Panc1 (cell line): Measurements from ENCODE around the gene ST3GAL6. TPM values are rescaled to one million over a fixed set of nuclear protein-coding genes. Genes with fewer than 3 reads are reported as not detected.

ENCODE experiments used
- ATAC-seq: fragments of 200-7000 bp; cut with Tn5 transposase; 2 replicates; pipeline ENCODE4 v1.9.1; 2020; ENCODE audit warnings: mild to moderate bottlenecking, moderate library complexity
- BruUV-seq: library from RNA; stranded (reverse); fragments of 400-500 nt; replicated peaks from 2 replicates; lab custom pipeline; 2021; lab: Mats Ljungman, UMichigan
- CTCF ChIA-PET: fragments of 300-600 bp; sonication (Branson Sonifier 250); formaldehyde crosslinking; loops from one replicate; lab custom pipeline; 2022; ENCODE audit warnings: antibody characterized with exemption; lab: Charles Lee
- POLR2A ChIA-PET: fragments of 300-600 bp; sonication (Branson Sonifier 250); formaldehyde crosslinking; loops from one replicate; lab custom pipeline; 2022; ENCODE audit warnings: antibody characterized with exemption; lab: Charles Lee
- DNase-seq: peaks from one replicate; pipeline ENCODE4 v3.0.0-alpha.2; 2010; ENCODE audit warnings: low read depth, low spot score
- H3K27ac ChIP-seq: 2 replicates; pipeline ENCODE4 v1.5.1; 2011; ENCODE audit warnings: mild to moderate bottlenecking, low read length, inconsistent platforms
- H3K27me3 ChIP-seq: fragments of 200-500 bp; sonication (Bioruptor generic); 2 replicates; pipeline ENCODE4 v1.6.0; 2014; ENCODE audit warnings: low read length, inconsistent platforms; ENCODE audit not compliant: control insufficient read depth, insufficient read depth
- H3K36me3 ChIP-seq: fragments of 200-500 bp; sonication (Bioruptor generic); 2 replicates; pipeline ENCODE4 v1.5.1; 2014; ENCODE audit warnings: inconsistent platforms, mild to moderate bottlenecking, low read length, moderate library complexity; ENCODE audit not compliant: control insufficient read depth, insufficient read depth
- H3K4me1 ChIP-seq: 2 replicates; pipeline ENCODE4 v1.5.1; 2011; ENCODE audit warnings: inconsistent platforms, mild to moderate bottlenecking, low read length, moderate library complexity; ENCODE audit not compliant: control insufficient read depth, insufficient read depth
- H3K4me3 ChIP-seq, 2 experiments: 2 replicates each; pipeline ENCODE4 v1.5.1; 2011 to 2012; ENCODE audit warnings: low read depth in 2 of 2, low read length in 2 of 2, mild to moderate bottlenecking in 2 of 2, inconsistent platforms in 1 of 2, moderate library complexity in 1 of 2
- H3K9me3 ChIP-seq: fragments of 200-500 bp; sonication (Bioruptor generic); 2 replicates; pipeline ENCODE4 v1.5.1; 2014; ENCODE audit warnings: low read depth, mild to moderate bottlenecking, inconsistent platforms, low read length, moderate library complexity; ENCODE audit not compliant: control insufficient read depth, insufficient read depth
- POLR2AphosphoS5 ChIP-seq: IDR thresholded peaks from 2 replicates; pipeline ENCODE4 v1.6.1; 2012; ENCODE audit warnings: mild to moderate bottlenecking, low read depth, low read length, moderate library complexity
- REST ChIP-seq, 2 experiments: IDR thresholded peaks; 2 replicates each; pipeline ENCODE4 v1.6.1; 2011 to 2012; ENCODE audit warnings: low read depth in 2 of 2, control low read depth in 1 of 2, low read length in 1 of 2, mild to moderate bottlenecking in 1 of 2, moderate library complexity in 1 of 2; ENCODE audit not compliant: insufficient read depth in 1 of 2
- SIN3A ChIP-seq: IDR thresholded peaks from 2 replicates; pipeline ENCODE4 v1.6.1; 2012; ENCODE audit warnings: low read depth, mild to moderate bottlenecking, low read length, moderate library complexity, borderline replicate concordance; ENCODE audit not compliant: insufficient read depth
- TCF7L2 ChIP-seq: IDR thresholded peaks from 2 replicates; pipeline ENCODE4 v1.6.1; 2011; ENCODE audit warnings: mild to moderate bottlenecking, low read depth, low read length, inconsistent platforms
- in situ Hi-C: cut with HindIII; loops from 2 replicates; pipeline ENCODE4 v1.10.0; 2016; ENCODE audit warnings: low sequenced_read_pairs, low pct_unique_long_range_greater_than_20kb
- intact Hi-C: fragments of 100-400 bp; cut with micrococcal nuclease; formaldehyde crosslinking; loops from one replicate; pipeline ENCODE4 v1.10.0; 2022; ENCODE audit not compliant: unreplicated experiment
- total RNA-seq: library from RNA; stranded (reverse); gene quantifications from one replicate; pipeline ENCODE4 v1.2.1, GENCODE V29; 2021; ENCODE audit not compliant: unreplicated experiment
- TF ChIP-seq, protein P1 (sequence below): fragments of 450-650 bp; IDR thresholded peaks from 2 replicates; pipeline ENCODE4 v1.5.1; 2017; ENCODE audit warnings: mild to moderate bottlenecking

ST3GAL6 gene
- total RNA-seq, 1 experiment from 2014 or later = 0.15 TPM

GRCh38 chr3:98777801-98778220, 14.7 kb downstream of the ST3GAL6 start:
- intact Hi-C loops (no loop called here), in situ Hi-C loops (no loop called here)

DNA sequence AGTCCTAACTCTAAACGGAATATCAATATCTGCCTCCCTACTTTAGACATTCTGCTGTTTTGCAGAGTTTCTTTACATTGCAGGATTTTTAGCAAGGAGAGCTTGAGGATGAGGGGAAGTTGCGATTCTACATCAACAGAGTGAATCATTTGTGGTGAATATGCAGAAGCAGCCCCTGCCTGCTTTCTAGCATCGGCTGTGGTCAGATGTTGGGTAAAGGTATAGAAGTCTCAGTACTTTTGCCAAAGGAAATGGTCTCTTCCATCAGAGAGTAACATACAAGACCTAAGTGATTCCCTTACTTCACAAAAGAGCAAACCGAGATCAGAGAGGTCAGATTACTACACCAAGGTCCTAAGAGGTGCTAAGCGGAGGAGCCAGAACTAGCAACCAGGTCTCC, 15.2 kb downstream of the ST3GAL6 start:
- no peak for ATAC-seq
- intact Hi-C loops = no loop called here
- H3K36me3 ChIP-seq = no peaks in the 10 kb centered on the region
- BruUV-seq = no TSS peak
- no peaks in the 10 kb centered on the region for H3K4me1 ChIP-seq
- ChIA-PET POLR2A (no interaction called here), CTCF (no interaction called here)
- H3K27me3 ChIP-seq = peaks cover 2% of the 10 kb centered on the region
- TF ChIP-seq SIN3A (no peak), POLR2AphosphoS5 (no peak), REST (IDR thresholded peaks at IDR 0.05; ENCODE audit: insufficient read depth in 1 of 2, low read depth in 2 of 2, low read length in 1 of 2) (no peak), TCF7L2 (no peak)
- TF ChIP-seq, protein P1, sequence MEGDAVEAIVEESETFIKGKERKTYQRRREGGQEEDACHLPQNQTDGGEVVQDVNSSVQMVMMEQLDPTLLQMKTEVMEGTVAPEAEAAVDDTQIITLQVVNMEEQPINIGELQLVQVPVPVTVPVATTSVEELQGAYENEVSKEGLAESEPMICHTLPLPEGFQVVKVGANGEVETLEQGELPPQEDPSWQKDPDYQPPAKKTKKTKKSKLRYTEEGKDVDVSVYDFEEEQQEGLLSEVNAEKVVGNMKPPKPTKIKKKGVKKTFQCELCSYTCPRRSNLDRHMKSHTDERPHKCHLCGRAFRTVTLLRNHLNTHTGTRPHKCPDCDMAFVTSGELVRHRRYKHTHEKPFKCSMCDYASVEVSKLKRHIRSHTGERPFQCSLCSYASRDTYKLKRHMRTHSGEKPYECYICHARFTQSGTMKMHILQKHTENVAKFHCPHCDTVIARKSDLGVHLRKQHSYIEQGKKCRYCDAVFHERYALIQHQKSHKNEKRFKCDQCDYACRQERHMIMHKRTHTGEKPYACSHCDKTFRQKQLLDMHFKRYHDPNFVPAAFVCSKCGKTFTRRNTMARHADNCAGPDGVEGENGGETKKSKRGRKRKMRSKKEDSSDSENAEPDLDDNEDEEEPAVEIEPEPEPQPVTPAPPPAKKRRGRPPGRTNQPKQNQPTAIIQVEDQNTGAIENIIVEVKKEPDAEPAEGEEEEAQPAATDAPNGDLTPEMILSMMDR = no peak
- no peak overlapping the region for H3K27ac ChIP-seq
- H3K9me3 ChIP-seq = no peaks in the 10 kb centered on the region
- H3K4me3 ChIP-seq = no peak overlapping the region
- in situ Hi-C loops = no loop called here
- no peak for DNase-seq

More at GRCh38 chr3:98777801-98778220, 14.7 kb downstream of the ST3GAL6 start:
- CTCF ChIA-PET = no interaction called here
- no peak for TF ChIP-seq POLR2AphosphoS5
- no peak for TF ChIP-seq SIN3A
- TF ChIP-seq, protein P1 = no peak
- TF ChIP-seq TCF7L2 = no peak
- TF ChIP-seq REST (IDR thresholded peaks at IDR 0.05; ENCODE audit: insufficient read depth in 1 of 2, low read depth in 2 of 2, low read length in 1 of 2) = no peak
- no peaks in the 10 kb centered on the region for H3K9me3 ChIP-seq
- no peak overlapping the region for H3K27ac ChIP-seq
- DNase-seq = no peak
- H3K27me3 ChIP-seq = peaks cover under 1% of the 10 kb centered on the region; the same call in 1 of the 2 replicates
- H3K4me1 ChIP-seq = no peaks in the 10 kb centered on the region
- POLR2A ChIA-PET = no interaction called here
- no TSS peak for BruUV-seq
- H3K4me3 ChIP-seq = no peak overlapping the region
- no peaks in the 10 kb centered on the region for H3K36me3 ChIP-seq
- ATAC-seq = no peak
